Measurements from ENCODE around the gene CRLF3.
"Not testable (repeated sequence)": the region's sequence is repeated elsewhere in the genome, so short reads cannot be mapped to it uniquely, and the experiment has no call there.

Gene CRLF3, protein sequence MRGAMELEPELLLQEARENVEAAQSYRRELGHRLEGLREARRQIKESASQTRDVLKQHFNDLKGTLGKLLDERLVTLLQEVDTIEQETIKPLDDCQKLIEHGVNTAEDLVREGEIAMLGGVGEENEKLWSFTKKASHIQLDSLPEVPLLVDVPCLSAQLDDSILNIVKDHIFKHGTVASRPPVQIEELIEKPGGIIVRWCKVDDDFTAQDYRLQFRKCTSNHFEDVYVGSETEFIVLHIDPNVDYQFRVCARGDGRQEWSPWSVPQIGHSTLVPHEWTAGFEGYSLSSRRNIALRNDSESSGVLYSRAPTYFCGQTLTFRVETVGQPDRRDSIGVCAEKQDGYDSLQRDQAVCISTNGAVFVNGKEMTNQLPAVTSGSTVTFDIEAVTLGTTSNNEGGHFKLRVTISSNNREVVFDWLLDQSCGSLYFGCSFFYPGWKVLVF

DNA sequence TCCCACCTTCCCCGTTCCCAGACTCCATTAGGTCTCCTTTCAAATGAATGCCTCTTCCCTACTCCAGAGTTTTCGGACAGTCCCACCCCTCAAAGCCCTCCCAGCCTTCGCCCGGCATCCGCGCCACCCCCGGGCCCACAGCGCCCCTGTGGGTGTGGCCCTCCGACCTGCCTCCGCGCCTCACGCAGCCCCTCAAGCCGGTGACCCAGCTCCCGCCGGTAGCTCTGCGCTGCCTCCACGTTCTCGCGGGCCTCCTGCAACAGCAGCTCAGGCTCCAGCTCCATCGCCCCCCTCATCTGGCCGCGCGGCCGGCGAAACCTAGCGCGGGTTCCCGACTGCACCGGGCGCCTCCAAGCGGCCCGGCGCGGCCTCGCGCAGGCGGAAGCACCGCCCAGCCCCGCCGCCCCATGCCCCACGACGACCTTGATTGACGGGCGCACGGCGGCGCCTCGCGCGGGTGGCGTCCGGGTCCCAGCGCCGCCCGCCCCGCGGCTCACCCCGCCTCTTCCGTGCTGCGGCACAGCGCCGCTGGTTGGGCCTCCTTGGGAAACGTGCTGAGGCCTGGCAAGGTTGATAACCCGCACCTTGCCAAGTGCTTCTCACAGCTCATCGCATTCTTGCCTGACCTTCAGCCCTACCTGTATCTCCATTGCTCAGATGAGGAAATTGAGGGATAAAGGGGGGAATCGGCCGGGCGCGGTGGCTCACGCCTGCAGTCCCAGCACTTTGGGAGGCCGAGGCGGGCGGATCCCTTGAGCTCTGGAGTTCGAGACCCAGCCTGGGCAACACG, at the start of gene CRLF3:
Gene CRLF3, minus strand, starts transcription at position 337 of the 790 bp plus-strand sequence. Its CDS starts 41 bp downstream, at position 296.
- peak; percentile 52 for DNase-seq

DNA sequence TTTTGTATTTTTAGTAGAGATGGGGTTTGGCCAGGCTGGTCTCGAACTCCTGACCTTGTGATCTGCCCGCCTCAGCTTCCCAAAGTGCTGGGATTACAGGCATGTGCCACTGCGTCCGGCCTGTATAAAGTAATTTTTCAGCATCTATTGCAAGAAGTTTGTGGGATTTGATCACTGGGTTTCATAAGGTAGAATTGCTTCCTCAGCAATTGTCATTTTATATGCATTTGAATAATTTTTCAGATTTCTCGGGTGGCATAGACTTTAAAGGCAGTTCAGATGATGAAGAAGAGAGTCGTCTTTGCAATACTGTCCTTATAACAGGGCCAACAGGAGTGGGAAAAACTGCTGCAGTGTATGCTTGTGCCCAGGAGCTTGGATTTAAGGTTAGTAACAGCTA, 44.5 kb upstream of the CRLF3 start:
- no peak for DNase-seq

DNA sequence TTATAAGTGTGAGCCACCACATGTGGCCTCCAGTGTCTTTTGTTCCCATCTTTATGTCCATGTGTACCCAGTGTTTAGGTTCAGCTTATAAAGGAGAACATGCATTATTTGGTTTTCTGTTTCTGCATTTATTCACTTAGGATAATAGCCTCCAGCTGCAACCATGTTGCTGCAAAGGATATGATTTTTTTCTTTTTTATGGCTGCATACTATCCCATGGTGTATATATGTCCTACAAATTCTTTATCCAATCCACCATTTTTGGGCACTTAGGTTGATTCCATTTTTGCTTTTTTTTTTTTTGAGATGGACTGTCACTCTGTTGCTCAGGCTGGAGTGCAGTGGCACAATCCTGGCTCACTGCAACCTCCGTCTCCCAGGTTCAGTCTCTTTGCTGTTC, 40.1 kb upstream of the CRLF3 start:
- DNase-seq = no peak

DNA sequence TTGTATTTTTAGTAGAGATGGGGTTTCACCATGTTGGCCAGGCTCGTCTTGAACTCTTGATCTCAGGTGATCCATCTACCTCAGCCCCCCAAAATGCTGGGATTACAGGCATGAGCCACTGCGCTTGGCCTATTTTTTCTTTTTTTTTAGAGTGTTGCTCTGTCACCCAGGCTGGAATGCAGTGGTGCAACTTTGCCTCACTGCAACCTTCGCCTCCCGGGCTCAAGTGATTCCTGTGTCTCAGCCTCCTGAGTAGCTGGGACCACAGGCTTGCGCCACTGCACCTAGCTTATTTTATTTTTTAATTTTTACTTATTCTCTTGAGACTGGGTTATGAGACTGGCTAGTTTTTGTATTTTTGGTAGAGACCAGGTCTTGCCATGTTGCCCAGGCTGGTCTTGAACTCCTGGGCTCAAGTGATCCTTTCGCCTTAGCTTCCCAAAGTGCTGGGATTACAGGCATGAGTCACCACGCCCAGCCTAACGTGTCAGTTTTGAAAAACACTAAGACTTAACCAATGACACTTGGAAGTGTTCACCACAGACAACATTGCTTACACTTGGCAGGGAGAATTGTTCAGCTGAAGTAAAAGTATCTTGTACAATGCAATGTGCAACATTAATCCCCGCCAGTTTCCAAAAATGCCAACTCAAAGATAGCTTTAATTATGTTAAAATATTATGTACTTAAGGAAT, 34.2 kb upstream of the CRLF3 start:
- no peak for DNase-seq

DNA sequence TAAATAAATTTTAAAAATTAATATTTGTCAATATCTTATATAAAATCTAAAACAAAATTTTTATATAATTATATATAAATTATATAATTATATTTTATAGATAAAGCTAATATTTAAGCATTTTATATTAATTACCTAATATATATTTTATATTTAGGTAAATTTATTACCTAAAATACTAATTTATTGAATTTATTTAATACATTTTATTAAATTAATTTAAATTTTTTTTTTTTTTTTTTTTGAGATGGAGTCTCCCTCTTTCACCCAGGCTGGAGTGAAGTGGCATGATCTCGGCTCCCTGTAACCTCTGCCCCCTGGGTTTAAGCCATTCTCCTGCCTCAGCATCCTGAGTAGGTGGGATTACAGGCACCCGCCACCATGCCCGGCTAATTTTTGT, 29.7 kb upstream of the CRLF3 start:
- DNase-seq = no peak

DNA sequence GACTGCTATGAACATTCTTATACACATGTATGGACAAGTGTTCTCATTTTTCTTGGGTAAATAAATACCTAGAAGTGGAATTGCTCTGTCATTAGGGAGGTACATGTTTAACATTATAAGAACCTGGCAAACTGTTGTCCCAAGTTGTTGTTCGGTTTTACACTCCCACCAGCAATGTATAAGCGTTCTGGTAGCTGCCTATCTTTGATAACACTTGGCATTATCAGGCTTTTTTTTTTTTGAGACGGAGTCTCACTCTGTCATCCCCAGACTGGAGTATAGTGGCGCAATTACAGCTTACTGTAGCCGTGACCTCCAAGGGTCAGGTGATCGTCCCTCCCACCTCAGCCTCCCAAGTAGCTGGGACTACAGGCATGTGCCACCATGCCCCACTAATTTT, 23.5 kb upstream of the CRLF3 start:
- no peak for DNase-seq

DNA sequence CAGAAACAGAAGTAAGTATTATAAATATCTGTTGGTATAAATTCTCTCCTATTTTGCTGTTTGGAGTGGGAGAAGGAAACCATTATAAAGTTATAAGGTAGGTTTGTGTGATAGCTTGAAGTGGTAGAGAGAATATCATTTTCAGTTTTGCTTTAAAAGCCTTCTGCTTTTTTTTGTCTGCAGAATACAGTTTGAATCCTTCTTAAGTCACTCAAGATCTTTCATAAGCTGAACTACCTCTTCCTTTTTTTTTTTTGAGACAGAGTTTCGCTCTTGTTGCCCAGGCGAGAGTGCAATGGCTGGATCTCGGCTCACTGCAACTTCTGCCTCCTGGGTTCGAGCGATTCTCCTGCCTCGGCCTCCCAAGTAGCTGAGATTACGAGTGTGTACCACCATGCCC, 16.3 kb upstream of the CRLF3 start:
- no peak for DNase-seq

DNA sequence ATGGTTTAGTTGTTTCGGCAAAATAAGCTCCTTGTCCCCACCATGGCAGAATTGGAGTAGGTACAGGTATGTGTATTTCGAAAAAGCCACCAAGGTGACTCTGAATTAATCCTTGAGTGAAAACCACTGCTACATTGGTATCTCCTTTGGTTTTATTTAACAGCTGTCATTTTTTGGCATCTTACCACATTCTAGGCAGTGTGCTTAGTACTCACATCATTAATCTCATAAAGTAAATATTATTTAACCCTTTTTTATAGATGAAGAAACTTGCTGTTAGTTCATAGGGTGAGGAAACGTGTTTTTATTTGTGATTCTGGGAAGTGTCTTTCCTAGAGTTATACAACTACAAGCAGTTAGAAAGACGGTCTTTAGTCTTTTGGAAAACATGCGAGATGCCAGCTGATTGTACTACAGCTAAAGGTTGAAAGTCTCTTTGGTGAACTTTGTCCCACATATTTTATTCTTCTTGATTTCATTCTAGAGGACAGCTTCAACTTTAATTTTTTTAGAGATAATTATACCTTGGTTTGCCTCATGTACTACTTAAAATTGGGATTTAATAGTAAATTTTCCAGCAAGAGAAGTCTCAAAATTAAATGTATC, 13.8 kb upstream of the CRLF3 start:
- DNase-seq = no peak

DNA sequence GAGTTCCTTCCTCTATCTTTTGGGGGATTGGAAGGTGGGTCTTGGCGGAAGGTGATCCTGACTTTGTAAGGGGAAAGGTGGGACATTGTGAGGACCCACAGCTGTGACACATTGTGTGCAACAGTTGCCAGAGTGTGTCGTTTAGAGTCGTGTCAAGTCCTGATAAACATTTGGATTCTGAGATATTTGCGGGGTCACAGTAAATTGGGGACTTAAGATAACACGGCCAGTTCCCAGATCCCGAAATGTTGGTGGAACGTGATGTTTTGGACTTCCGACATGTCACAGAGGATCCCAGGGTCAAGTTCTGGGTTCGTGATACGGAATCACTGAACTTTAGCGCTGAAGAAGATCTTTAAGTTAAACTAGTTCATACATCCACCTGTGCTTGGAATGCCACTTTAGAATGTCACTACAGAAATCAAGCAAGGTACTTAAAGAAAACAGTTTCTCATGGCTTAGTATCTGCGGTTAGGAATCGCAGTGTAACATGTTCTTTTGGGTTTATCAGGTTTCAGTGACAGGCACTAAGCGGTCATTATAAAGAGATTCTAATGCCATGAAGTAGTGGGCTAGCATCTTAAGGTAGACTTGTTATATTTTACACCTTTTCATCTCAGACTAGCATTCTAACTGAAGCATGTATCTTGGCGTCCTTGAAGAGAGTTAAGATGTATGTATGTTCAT, 8.1 kb upstream of the CRLF3 start:
- no peak for DNase-seq

DNA sequence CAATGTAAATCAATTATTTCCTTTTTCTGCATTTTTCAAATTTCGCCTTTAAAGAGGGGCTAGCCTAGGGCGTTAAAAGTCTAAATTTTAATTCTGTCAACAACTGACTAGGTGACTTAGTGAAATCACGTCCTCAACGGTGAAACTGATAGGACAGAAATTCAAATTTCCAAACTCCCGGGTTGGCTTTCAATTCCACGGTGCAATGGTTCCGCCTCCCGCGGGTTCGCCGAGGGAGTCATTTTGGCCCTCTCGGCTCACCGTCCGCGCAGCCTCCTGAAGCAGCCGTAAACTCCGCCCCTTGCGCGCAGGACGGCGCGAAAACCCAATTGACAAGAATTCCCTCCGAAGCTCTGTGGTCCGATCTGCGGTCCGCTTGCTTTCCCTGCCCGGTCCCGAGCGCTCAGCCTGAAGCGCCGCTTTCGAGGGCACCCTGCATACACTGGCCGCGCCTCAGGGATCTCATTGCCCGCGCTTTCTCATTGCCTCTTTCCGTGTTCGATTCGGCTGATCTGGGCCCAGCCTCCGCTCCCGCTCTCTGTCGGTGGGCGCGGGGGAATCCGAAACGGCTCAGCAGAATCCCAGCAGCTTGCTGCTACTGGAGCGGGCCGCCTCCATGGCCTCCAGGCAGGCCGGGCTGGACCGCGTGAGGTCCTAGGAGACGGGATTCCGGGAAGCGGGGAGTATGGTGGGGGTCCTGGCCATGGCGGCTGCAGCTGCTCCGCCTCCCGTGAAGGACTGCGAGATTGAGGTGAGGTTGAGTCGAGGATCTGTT, 7.4 kb upstream of the CRLF3 start, which contains the start of gene ATAD5:
Gene ATAD5, plus strand, starts transcription at position 304 of the 775 bp plus-strand sequence. Its CDS starts 382 bp downstream, at position 686.
- DNase-seq = peak; percentile 86

DNA sequence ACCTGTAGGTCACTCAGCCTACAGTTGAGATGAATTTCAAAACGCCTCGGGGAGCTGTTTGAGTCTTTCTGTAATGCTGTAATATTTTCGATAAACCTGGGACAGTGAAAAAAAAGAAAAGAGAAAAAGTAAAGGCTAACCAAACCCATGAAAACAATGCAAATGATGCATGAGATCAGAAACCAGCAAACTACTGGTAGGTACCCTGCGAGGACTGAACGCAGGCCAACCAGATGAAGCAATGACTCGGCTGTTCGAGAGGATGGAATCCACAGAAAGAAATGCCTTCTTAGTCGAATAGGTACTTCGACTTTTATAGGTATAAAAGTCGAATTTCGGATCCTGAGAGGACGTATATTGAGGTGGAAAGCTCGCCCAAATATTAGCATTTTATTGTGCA, 6.8 kb upstream of the CRLF3 start:
- no peak for DNase-seq

DNA sequence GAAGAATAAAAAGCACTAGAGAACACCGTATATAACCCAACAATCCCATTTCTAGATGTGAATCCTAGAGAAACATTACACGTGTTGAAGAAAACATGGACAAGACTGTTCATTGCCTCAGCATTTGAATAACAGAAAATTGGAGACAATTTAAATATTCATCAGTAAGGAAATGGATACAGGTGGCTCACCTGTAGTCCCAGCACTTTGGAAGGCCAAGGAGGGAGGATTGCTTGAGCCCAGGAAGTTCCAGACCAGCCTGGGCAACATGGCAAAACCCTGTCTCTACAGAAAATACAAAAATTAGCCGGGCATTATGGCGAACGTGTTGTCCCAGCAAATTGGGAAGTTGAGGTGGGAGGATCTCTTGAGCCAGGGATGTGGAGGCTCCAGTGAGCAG, 4.5 kb upstream of the CRLF3 start:
- no peak for DNase-seq

DNA sequence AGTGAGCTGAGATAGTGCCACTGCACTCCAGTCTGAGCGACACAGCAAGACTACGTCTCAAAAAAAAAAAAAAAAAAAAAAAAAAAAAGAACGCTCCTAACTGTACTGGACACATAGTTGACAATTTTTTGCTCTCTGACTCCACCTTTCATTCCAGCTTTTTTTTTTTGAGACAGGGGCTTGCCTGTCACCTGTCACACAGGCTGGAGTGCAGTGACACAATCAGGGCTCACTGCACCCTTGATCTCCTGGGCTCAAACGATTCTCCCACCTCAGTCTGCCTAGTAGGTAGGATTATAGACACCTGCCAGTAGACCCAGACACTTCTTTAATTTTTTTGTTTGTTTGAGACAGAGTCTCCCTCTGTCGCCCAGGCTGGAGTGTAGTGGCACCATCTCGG, 2.6 kb upstream of the CRLF3 start:
- DNase-seq = no peak

DNA sequence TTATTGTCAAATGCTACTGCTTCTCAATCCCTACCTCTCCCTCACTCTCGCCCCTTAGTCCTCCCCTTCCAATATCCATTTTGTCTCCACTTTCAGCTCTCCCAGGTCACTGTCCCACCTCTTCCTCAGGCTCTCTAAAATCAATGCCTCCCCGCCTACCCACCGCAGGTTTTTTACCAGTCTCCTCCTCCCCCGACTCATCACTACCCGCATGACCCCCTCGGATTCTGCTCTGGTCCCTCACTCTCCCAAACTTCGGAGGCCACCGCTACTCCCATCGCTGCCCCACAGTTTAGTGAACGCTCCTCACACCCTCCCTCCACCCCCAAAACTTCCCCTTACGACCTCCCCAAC, 513 bp downstream of the CRLF3 start:
- DNase-seq = no peak

DNA sequence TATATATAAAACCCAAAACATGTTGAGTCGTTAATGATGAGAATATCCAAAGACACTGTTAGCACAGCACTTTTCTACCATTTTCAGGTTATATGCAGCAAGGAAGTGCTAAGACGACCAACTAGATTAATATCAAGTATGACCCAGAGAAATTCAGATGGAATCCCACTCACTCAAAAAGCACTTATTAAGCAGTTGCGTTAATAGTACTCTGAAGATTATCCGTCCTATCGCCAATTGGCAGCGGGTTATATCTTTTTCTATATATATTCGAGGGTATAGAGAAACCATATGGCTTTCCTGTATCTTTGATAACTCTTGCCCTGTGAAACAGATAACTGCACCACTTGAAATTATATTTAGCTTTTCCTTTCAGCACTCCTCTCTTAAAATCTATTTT, 1.1 kb downstream of the CRLF3 start:
- no peak for DNase-seq

DNA sequence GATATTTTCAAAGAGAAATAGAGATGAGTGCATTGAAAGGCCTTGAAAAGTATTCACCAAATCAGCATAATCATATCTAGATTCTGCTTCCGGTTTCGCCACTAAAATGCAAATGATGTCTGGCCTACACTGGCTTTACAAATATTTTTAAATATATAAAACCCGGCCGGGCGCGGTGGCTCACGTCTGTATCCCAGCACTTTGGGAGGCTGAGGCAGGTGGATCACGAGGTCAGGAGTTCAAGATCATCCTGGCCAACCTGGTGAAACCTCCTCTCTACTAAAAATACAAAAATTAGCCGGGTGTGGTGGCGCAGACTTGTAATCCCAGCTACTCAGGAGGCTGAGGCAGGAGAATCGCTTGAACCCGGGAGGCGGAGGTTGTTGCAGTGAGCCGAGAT, 1.6 kb downstream of the CRLF3 start:
- not testable (repeated sequence) for DNase-seq

DNA sequence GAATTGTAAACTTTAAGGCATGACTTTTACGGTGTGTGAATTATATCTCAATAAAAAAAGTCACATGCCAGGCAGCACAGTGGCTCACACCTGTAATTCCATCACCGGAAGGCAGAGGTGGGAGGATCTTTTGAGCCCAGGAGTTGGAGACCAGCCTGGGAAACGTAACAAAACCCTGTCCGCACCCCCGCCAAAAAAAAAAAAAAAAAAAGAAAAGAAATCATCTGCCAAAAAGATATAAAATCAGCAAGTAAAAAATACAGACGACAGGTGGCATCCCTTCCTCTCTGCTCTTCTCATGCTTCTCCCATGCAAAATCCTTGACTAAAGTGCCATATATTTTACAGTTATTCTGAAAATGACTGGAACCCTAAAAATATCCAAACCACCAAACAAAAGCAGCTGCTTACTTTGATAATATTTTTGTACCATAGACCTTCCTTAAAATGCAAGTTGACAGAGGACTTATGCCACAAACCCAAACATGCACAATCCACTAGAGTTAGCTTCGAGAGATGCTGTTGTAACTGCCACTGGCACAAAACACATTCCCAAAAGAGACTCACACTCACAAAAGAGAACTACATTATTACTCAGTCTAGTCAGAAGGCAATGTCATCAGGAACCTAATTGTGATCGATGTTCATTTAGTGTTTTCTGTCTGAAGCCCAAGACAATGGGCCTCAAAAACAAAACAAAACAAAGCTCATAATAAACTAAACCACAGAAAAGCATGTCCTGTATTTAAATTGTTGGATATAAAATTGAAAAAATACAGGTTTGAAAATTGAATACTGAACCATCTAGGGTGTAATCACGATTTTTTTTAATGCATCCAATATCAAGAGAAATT, 2.4 kb downstream of the CRLF3 start:
- no peak for DNase-seq

DNA sequence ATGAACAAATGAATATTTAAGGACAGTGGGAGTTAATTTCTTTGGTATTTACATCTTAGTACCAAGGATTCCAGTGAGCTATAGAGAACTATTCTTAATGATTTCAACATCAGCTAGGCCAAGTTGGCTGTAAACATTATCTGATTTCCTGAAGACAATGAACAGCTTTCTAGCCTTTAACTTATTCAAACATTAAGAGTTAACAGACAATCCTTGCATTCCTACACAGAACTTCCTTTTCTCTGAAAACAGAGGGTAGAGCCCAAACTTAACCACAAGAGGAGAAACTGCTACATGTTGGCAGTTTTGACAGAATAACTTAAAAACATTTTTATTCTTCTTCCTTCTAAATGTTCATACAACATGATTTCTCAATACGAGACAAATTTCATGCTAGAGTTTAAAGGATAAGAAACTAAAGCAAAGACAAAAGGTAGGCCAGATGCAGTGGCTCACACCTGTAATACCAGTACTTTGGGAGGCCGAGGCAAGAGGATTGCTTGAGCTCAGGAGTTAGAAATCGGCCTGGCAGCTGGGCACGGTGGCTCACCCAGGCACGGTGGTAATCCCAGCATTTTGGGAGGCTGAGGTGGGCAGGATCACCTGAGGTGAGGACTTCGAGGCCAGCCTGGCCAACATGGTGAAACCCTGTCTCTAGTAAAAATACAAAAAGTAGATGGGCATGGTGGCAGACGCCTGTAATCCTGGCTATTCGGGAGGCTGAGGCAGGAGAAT, 4.4 kb downstream of the CRLF3 start:
- DNase-seq = no peak

DNA sequence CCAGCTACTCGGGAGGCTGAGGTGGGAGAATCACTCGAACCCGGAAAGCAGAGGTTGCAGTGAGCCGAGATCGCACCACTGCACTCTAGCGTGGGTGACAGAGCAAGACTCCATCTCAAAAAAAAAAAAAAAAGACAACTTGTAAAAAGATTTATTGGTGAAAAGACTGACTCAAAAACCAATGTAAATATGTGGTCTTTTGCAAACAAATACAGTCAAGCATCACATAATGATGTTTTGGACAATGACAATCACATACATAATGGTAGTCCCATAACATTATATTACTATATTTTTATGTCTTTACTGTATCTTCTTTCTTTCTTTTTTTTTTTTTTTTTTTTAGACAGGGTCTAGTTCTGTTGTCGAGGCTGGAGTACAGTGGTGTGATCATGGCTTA, 8.3 kb downstream of the CRLF3 start:
- no peak for DNase-seq

DNA sequence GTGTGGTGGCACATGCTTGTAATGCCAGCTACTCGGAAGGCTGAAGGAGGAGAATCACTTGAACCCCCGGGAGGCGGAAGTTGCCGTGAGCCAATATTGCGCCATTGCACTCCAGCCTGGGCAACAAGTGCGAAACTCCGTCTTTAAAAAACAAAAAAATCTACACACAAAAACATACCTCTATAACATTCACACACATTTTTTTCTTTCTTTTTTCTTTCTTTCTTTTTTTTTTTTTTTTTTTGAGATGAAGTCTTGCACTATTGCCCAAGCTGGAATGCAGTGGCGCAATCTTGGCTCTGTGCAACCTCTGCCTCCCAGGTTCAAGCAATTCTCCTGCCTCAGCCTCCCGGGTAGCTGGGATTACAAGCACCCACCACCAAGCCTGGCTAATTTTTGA, 9.6 kb downstream of the CRLF3 start:
- not testable (repeated sequence) for DNase-seq

All from NCI-H1694 (cell line).